ENCODE results near the gene AIG1. TPM values are rescaled to one million over a fixed set of nuclear protein-coding genes. Genes with fewer than 3 reads are reported as not detected.
A peak's percentile ranks its signal among the peaks of the same experiment; 100 is the strongest.
"Not testable (repeated sequence)": the region's sequence is repeated elsewhere in the genome, so short reads cannot be mapped to it uniquely, and the experiment has no call there.

Gene AIG1
- total and polyA plus RNA-seq, 2 experiments from 2014 or later = 92.8 to 102 TPM

DNA sequence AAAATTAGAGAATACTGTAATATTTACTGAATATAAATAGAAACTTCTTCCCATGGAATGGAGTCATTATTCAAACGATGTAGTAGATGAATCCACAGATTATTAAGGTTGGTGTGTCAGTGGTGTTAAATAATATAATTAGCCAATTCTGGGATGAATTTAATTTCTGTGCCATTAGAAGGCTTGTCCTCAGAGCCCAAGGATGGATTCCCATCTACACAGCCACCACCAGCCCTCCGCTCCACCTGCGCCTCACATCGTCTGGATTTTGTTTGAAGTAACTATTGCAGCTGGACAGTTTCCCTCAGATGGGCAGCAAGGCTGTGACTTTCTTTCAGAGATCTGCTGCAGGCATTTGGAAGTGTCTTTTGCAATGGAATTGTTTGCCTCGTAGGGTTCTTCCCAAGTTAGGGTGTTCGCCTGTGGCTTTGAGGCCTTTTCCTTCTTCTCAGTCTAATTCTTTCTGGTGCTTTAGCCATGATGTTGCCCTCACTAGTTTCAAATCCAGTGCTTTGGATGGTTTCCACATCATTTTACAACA is 104.7 kb downstream of the AIG1 start:
- no peaks in the 10 kb centered on the region for H3K27me3 ChIP-seq
- no peaks in the 10 kb centered on the region for H3K36me3 ChIP-seq (replicated peaks; ENCODE audit: insufficient read depth, low read depth)
- no peaks in the 10 kb centered on the region for H3K9me2 ChIP-seq (replicated peaks; ENCODE audit: insufficient read depth)
- no peaks in the 10 kb centered on the region for H3K9me3 ChIP-seq (ENCODE audit: low read depth)
- no peaks in the 10 kb centered on the region for H4K20me1 ChIP-seq (ENCODE audit: insufficient read depth, poor library complexity, severe bottlenecking)
- no peak overlapping the region for H3K4me3 ChIP-seq
- no peak overlapping the region for H2AFZ ChIP-seq
- TF ChIP-seq EZH2 (IDR thresholded peaks at IDR 0.05; ENCODE audit: borderline replicate concordance) (no peak), EZH2phosphoT487 (IDR thresholded peaks at IDR 0.05; ENCODE audit: low read depth, severe bottlenecking, unreplicated experiment) (no peak)
- TF ChIP-seq, protein P1, sequence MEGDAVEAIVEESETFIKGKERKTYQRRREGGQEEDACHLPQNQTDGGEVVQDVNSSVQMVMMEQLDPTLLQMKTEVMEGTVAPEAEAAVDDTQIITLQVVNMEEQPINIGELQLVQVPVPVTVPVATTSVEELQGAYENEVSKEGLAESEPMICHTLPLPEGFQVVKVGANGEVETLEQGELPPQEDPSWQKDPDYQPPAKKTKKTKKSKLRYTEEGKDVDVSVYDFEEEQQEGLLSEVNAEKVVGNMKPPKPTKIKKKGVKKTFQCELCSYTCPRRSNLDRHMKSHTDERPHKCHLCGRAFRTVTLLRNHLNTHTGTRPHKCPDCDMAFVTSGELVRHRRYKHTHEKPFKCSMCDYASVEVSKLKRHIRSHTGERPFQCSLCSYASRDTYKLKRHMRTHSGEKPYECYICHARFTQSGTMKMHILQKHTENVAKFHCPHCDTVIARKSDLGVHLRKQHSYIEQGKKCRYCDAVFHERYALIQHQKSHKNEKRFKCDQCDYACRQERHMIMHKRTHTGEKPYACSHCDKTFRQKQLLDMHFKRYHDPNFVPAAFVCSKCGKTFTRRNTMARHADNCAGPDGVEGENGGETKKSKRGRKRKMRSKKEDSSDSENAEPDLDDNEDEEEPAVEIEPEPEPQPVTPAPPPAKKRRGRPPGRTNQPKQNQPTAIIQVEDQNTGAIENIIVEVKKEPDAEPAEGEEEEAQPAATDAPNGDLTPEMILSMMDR (IDR thresholded peaks at IDR 0.05; ENCODE audit: poor library complexity) = no peak
- no peaks in the 10 kb centered on the region for H3K79me2 ChIP-seq
- WGBS (ENCODE audit: low lambda C conversion rate, missing lambda C conversion rate) = 88% methylated on average over 6 of the region's 6 CpGs
- no peak for DNase-seq (ENCODE audit: low spot score)
- no peak overlapping the region for H3K4me2 ChIP-seq
- no peaks in the 10 kb centered on the region for H3K4me1 ChIP-seq (ENCODE audit: insufficient read depth)
- H3K27ac ChIP-seq = peak overlapping the region; percentile 34

DNA sequence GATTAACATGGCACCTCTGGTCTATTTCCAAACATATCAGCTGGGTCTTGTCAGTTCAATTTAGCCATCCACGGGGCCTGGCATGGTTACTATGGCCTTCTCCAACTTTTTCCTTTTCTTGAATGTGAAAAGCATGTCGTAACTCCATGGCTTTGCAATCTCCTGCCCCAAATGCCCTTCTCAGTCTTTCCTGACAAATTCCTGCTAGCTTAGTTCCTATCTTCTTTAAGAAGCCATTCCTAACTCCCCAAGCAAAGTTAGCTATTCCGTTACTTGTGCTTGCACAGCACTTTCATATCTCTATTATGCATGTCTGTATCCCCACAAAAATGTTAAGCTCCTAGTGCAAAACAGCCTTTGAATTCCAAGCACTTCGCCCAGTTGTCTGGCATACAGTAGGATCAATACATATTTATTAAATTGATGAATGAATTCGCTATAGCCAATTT is 105.6 kb downstream of the AIG1 start:
- H3K4me3 ChIP-seq = no peak overlapping the region
- H3K27ac ChIP-seq = no peak overlapping the region
- no peak overlapping the region for H3K4me2 ChIP-seq
- H3K36me3 ChIP-seq (replicated peaks; ENCODE audit: insufficient read depth, low read depth) = no peaks in the 10 kb centered on the region
- no peaks in the 10 kb centered on the region for H3K9me2 ChIP-seq (replicated peaks; ENCODE audit: insufficient read depth)
- H3K27me3 ChIP-seq = no peaks in the 10 kb centered on the region
- WGBS (ENCODE audit: low lambda C conversion rate, missing lambda C conversion rate) = 75% methylated on average over 5 of the region's 5 CpGs
- no peaks in the 10 kb centered on the region for H3K9me3 ChIP-seq (ENCODE audit: low read depth)
- H2AFZ ChIP-seq = no peak overlapping the region
- no peaks in the 10 kb centered on the region for H3K4me1 ChIP-seq (ENCODE audit: insufficient read depth)
- no peaks in the 10 kb centered on the region for H3K79me2 ChIP-seq
- no peak for DNase-seq (ENCODE audit: low spot score)
- no peaks in the 10 kb centered on the region for H4K20me1 ChIP-seq (ENCODE audit: insufficient read depth, poor library complexity, severe bottlenecking)
- TF ChIP-seq EZH2 (IDR thresholded peaks at IDR 0.05; ENCODE audit: borderline replicate concordance) = no peak
- TF ChIP-seq, protein P1 (IDR thresholded peaks at IDR 0.05; ENCODE audit: poor library complexity) = no peak
- TF ChIP-seq EZH2phosphoT487 (IDR thresholded peaks at IDR 0.05; ENCODE audit: low read depth, severe bottlenecking, unreplicated experiment) = no peak

DNA sequence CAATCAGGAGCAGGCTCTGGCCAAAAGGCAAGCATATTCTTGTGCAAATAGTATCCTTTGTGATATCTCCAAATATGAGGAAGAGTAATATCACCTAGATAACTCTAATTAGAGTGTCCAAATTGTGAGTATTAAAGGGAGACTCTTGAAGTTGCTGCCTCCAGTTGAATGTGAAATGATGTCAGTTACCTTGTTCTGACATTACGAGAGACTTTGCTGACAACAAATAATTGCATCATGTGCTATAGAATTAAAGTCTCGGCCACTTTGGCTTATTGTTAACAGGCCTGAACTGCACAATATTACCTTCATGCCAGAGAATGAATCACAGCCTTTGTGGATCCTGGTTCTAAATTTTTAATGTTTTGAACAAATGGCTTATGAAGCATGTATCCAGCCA is 106.5 kb downstream of the AIG1 start:
- no peak overlapping the region for H3K4me2 ChIP-seq
- H2AFZ ChIP-seq = no peak overlapping the region
- TF ChIP-seq, protein P1 (IDR thresholded peaks at IDR 0.05; ENCODE audit: poor library complexity) = no peak
- TF ChIP-seq EZH2 (IDR thresholded peaks at IDR 0.05; ENCODE audit: borderline replicate concordance) = no peak
- no peak for TF ChIP-seq EZH2phosphoT487 (IDR thresholded peaks at IDR 0.05; ENCODE audit: low read depth, severe bottlenecking, unreplicated experiment)
- H3K4me3 ChIP-seq = no peak overlapping the region
- no peaks in the 10 kb centered on the region for H3K36me3 ChIP-seq (replicated peaks; ENCODE audit: insufficient read depth, low read depth)
- no peak for DNase-seq (ENCODE audit: low spot score)
- no peaks in the 10 kb centered on the region for H4K20me1 ChIP-seq (ENCODE audit: insufficient read depth, poor library complexity, severe bottlenecking)
- no peaks in the 10 kb centered on the region for H3K9me2 ChIP-seq (replicated peaks; ENCODE audit: insufficient read depth)
- H3K27me3 ChIP-seq = no peaks in the 10 kb centered on the region
- WGBS (ENCODE audit: low lambda C conversion rate, missing lambda C conversion rate) = 73% methylated on average over 2 of the region's 2 CpGs
- no peaks in the 10 kb centered on the region for H3K9me3 ChIP-seq (ENCODE audit: low read depth)
- no peaks in the 10 kb centered on the region for H3K4me1 ChIP-seq (ENCODE audit: insufficient read depth)
- no peak overlapping the region for H3K27ac ChIP-seq
- no peaks in the 10 kb centered on the region for H3K79me2 ChIP-seq

DNA sequence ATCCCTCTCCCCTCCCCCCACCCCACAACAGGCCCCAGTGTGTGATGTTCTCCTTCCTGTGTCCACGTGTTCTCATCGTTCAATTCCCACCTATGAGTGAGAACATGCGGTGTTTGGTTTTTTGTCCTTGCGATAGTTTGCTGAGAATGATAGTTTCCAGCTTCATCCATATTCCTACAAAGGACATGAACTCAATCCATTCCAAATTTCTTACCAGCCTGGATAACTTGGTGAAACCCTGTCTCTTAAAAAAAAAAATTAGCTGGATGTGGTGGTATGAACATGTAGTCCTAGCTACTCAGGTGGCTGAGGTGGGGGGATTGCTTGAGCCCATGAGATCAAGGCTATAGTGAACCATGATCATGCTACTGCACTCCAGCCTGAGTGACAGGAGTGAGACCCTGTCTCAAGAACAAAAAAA is 107.7 kb downstream of the AIG1 start:
- H3K4me2 ChIP-seq; H3K4me3 ChIP-seq; H3K27ac ChIP-seq; H4K20me1 ChIP-seq (ENCODE audit: insufficient read depth, poor library complexity, severe bottlenecking); H3K9me3 ChIP-seq (ENCODE audit: low read depth); H2AFZ ChIP-seq; DNase-seq (ENCODE audit: low spot score); H3K9me2 ChIP-seq (replicated peaks; ENCODE audit: insufficient read depth); H3K36me3 ChIP-seq (replicated peaks; ENCODE audit: insufficient read depth, low read depth); H3K79me2 ChIP-seq; H3K27me3 ChIP-seq; H3K4me1 ChIP-seq (ENCODE audit: insufficient read depth): not testable (repeated sequence)
- WGBS (ENCODE audit: low lambda C conversion rate, missing lambda C conversion rate) = 100% methylated on average over 2 of the region's 4 CpGs

Data from hepatocyte (in vitro differentiated cells).